ENCODE measurements around the gene FABP1. TPM values are rescaled to one million over a fixed set of nuclear protein-coding genes. Genes with fewer than 3 reads are reported as not detected.

Gene FABP1
- total RNA-seq, 2 donors from 2014 or later, result not detected

- ATAC-seq, result no peak
- Mint-ChIP-seq H3K4me1 (ENCODE audit: low read depth in 2 of 2) (no peaks in the 10 kb centered on the region), H3K4me3 (no peak overlapping the region), H3K27me3 (peaks cover 9 to 19% of the 10 kb centered on the region in 2 donors), H3K9me3 (no peaks in the 10 kb centered on the region), H3K36me3 (no peaks in the 10 kb centered on the region), H3K27ac (no peak overlapping the region)
- DNase-seq (ENCODE audit: low spot score), result no peak
Measured at GRCh38 chr2:88128654-88129312, 921 bp upstream of the FABP1 start.

- Mint-ChIP-seq H3K36me3 (no peaks in the 10 kb centered on the region), H3K27ac (no peak overlapping the region), H3K9me3 (no peaks in the 10 kb centered on the region), H3K4me3 (no peak overlapping the region), H3K27me3 (peaks cover 9 to 19% of the 10 kb centered on the region in 2 donors), H3K4me1 (ENCODE audit: low read depth in 2 of 2) (no peaks in the 10 kb centered on the region)
- ATAC-seq (no peak), DNase-seq (ENCODE audit: low spot score) (no peak)
Measured at GRCh38 chr2:88127638-88127887, 299 bp downstream of the FABP1 start.

- peaks cover 9 to 19% of the 10 kb centered on the region in 2 donors for H3K27me3 Mint-ChIP-seq
- H3K9me3 Mint-ChIP-seq, result no peaks in the 10 kb centered on the region
- no peaks in the 10 kb centered on the region for H3K4me1 Mint-ChIP-seq (ENCODE audit: low read depth in 2 of 2)
- no peak overlapping the region for H3K4me3 Mint-ChIP-seq
- ATAC-seq (no peak), DNase-seq (ENCODE audit: low spot score) (no peak)
- no peaks in the 10 kb centered on the region for H3K36me3 Mint-ChIP-seq
- H3K27ac Mint-ChIP-seq, result no peak overlapping the region
Measured at GRCh38 chr2:88126772-88127637, 857 bp downstream of the FABP1 start.

GRCh38 chr2:88125924-88126771 lies 1.7 kb downstream of the FABP1 start:
- peaks cover 7 to 24% of the 10 kb centered on the region in 2 donors for H3K27me3 Mint-ChIP-seq
- DNase-seq (ENCODE audit: low spot score) (no peak), ATAC-seq (no peak)
- H3K4me1 Mint-ChIP-seq (ENCODE audit: low read depth in 2 of 2), result no peaks in the 10 kb centered on the region
- no peak overlapping the region for H3K4me3 Mint-ChIP-seq
- H3K27ac Mint-ChIP-seq, result no peak overlapping the region
- H3K36me3 Mint-ChIP-seq, result no peaks in the 10 kb centered on the region
- H3K9me3 Mint-ChIP-seq, result no peaks in the 10 kb centered on the region

- H3K27me3 Mint-ChIP-seq, result peaks cover 10 to 28% of the 10 kb centered on the region in 2 donors
- H3K36me3 Mint-ChIP-seq, result no peaks in the 10 kb centered on the region
- H3K4me1 Mint-ChIP-seq (ENCODE audit: low read depth in 2 of 2), result no peaks in the 10 kb centered on the region
Measured at GRCh38 chr2:88125344-88125923, 2.4 kb downstream of the FABP1 start.

GRCh38 chr2:88123975-88124917 lies 3.6 kb downstream of the FABP1 start:
- H3K9me3 Mint-ChIP-seq, result no peaks in the 10 kb centered on the region
- peak in 1 of 2 donors; percentile 29 for ATAC-seq
- H3K4me1 Mint-ChIP-seq (ENCODE audit: low read depth in 2 of 2), result no peaks in the 10 kb centered on the region
- no peak overlapping the region for H3K27ac Mint-ChIP-seq
- peaks cover 6 to 28% of the 10 kb centered on the region in 2 donors for H3K27me3 Mint-ChIP-seq
- no peak overlapping the region for H3K4me3 Mint-ChIP-seq
- no peaks in the 10 kb centered on the region for H3K36me3 Mint-ChIP-seq
- DNase-seq (ENCODE audit: low spot score), result no peak

More at GRCh38 chr2:88125344-88125923, 2.4 kb downstream of the FABP1 start:
- DNase-seq (ENCODE audit: low spot score) (no peak), ATAC-seq (peak in 1 of 2 donors; percentile 41)
- H3K9me3 Mint-ChIP-seq, result no peaks in the 10 kb centered on the region
- H3K4me3 Mint-ChIP-seq, result no peak overlapping the region
- H3K27ac Mint-ChIP-seq, result no peak overlapping the region

- H3K27me3 Mint-ChIP-seq, result peaks cover 8 to 28% of the 10 kb centered on the region in 2 donors
- no peaks in the 10 kb centered on the region for H3K4me1 Mint-ChIP-seq (ENCODE audit: low read depth in 2 of 2)
- no peaks in the 10 kb centered on the region for H3K9me3 Mint-ChIP-seq
- H3K36me3 Mint-ChIP-seq, result no peaks in the 10 kb centered on the region
- H3K27ac Mint-ChIP-seq, result no peak overlapping the region
- H3K4me3 Mint-ChIP-seq, result no peak overlapping the region
- ATAC-seq (no peak), DNase-seq (ENCODE audit: low spot score) (no peak)
Measured at GRCh38 chr2:88123164-88123974, 4.5 kb downstream of the FABP1 start.

- H3K4me3 Mint-ChIP-seq, result no peak overlapping the region
- H3K27me3 Mint-ChIP-seq, result peaks cover 8 to 29% of the 10 kb centered on the region in 2 donors
- H3K4me1 Mint-ChIP-seq (ENCODE audit: low read depth in 2 of 2), result no peaks in the 10 kb centered on the region
- ATAC-seq, result no peak
- H3K9me3 Mint-ChIP-seq, result no peaks in the 10 kb centered on the region
- no peak overlapping the region for H3K27ac Mint-ChIP-seq
- DNase-seq (ENCODE audit: low spot score), result no peak
- H3K36me3 Mint-ChIP-seq, result no peaks in the 10 kb centered on the region
Measured at GRCh38 chr2:88122141-88122884, 5.5 kb downstream of the FABP1 start.

GRCh38 chr2:88121678-88122077 lies 6.2 kb downstream of the FABP1 start:
- Mint-ChIP-seq H3K27ac (no peak overlapping the region), H3K4me1 (ENCODE audit: low read depth in 2 of 2) (no peaks in the 10 kb centered on the region), H3K36me3 (no peaks in the 10 kb centered on the region), H3K27me3 (peaks cover 9 to 26% of the 10 kb centered on the region in 2 donors), H3K9me3 (no peaks in the 10 kb centered on the region), H3K4me3 (no peak overlapping the region)
- DNase-seq (ENCODE audit: low spot score) (no peak), ATAC-seq (no peak)

- DNase-seq (ENCODE audit: low spot score), result no peak
- H3K27me3 Mint-ChIP-seq, result peaks cover 16 to 33% of the 10 kb centered on the region in 2 donors
- no peak overlapping the region for H3K27ac Mint-ChIP-seq
- no peak for ATAC-seq
- no peaks in the 10 kb centered on the region for H3K36me3 Mint-ChIP-seq
- H3K4me3 Mint-ChIP-seq, result no peak overlapping the region
- no peaks in the 10 kb centered on the region for H3K9me3 Mint-ChIP-seq
- H3K4me1 Mint-ChIP-seq (ENCODE audit: low read depth in 2 of 2), result no peaks in the 10 kb centered on the region
Measured at GRCh38 chr2:88117973-88118372, 9.9 kb downstream of the FABP1 start.

- no peak overlapping the region for H3K27ac Mint-ChIP-seq
- H3K27me3 Mint-ChIP-seq, result peaks cover 16 to 33% of the 10 kb centered on the region in 2 donors
- H3K4me1 Mint-ChIP-seq (ENCODE audit: low read depth in 2 of 2), result no peaks in the 10 kb centered on the region
- no peaks in the 10 kb centered on the region for H3K36me3 Mint-ChIP-seq
- no peak for DNase-seq (ENCODE audit: low spot score)
- H3K4me3 Mint-ChIP-seq, result no peak overlapping the region
- ATAC-seq, result no peak
- H3K9me3 Mint-ChIP-seq, result no peaks in the 10 kb centered on the region
Measured at GRCh38 chr2:88116669-88117432, 11.0 kb downstream of the FABP1 start.
